ENCODE data around the gene TADA2B.
A peak's percentile ranks its signal among the peaks of the same experiment; 100 is the strongest.

TADA2B gene

DNA sequence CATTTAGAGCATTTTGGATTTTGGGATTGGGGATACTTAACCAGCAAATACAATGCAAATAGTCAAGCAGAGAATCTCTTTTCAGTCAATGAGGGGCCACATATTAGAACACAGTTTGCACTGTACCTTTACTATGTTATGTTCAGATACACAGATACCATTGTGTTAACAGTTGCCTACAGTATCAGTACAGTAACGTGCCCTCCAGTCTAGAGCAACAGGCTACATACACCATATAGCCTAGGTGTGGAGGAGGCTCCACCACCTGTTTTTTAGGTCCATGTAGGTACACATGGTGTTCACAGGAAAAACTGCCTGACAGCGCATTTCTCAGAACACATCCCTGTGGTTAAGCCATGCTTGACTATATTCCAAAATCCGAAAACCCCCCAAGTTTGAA is 15.6 kb downstream of the TADA2B start:
- DNase-seq (ENCODE audit: low read depth in 2 of 2): no peak

DNA sequence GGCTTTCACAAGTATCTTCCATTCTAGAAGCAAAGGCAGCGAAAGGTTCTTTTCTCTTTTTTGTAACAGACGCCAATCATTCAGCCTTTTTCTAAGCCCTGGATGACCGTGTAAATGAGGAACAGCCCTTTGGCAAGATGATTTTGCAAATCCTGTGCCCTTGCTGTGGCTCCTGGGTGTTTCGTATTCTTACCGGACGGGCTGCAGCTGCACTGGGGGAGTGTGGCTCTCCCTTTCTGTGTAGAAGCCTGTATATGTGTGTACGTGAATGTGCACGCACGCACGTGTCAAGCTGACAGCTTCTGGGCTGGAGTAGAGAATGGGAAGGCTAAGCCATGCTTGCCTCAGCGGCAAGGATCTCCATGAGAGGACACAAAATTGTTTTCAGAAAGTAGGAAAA is 16.5 kb downstream of the TADA2B start:
- no peak for DNase-seq (ENCODE audit: low read depth in 2 of 2)

DNA sequence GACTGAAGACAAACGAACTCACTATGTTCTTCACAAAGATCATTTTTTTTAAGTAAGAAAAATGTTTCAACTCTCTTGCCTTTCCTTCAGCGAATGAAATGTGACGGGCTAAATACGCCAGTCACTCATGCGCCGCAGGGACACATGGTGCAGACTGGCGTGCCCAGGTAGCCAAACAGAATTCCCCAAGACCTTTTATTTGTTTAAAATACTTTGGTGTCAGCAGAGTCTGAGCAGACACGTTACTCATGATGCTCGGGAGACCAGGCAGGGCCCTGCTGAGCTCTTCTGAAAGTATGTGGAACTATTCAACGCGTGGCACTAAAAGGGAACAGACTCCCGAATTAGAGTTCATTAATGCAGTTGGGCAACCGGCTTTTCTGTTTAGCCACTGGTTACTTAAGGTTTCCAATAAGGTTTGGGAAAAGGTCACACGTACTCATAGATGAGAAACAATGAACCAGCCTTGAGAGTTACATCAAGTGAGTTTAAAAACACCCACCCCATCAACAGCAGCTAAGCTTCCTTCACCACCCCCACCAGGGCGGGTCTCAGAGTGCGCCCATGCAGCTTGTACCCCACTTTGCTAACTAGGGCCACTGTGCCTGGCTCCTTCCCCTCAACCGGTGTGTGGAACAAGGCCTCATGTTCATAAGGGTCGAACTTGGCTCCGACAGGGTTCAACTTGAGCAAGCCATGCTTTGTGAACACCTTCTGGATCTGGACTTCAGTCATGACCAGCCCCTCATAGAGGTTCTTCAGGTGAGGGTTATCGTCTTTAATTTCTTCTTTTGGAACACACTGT is 17.4 kb downstream of the TADA2B start:
- DNase-seq (ENCODE audit: low read depth in 2 of 2): no peak

DNA sequence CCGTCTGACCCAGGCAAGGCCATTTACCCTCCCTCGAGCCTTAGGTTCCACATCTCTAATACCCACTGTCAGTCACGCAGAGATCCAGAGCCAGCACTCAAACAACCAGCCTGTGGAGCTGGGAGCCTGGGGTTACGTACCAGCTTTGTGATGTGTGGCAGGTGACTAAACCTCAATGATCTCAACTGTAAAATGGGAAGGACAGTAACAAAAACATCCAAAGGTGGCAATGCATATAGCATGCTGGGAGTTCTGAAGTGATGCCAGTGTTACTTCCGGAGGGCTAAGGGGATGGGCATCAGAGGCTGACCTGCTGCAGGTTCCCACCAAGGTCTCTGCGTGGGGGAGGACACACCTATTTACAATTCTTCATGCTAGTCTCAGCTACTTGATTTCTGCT is 18.6 kb downstream of the TADA2B start:
- no peak for DNase-seq (ENCODE audit: low read depth in 2 of 2)

DNA sequence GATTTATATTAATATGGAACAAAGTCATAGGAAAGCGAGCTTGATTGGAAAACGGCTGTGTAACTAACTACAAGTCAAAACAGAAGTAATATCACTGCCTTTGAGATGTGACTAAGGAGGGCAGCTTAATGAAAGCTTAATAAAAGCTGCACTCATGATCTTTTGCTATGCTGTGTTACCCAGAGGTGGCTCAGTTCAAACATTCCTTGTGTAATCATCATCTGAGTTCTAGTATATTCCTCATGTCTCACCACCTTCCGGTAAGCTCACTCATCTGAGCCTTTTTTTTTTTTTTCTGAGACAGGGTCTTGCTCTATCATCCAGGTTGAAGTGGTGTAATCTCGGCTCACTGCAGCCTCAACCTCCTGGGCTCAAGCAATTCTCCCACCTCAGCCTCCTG is 19.6 kb downstream of the TADA2B start:
- DNase-seq (ENCODE audit: low read depth in 2 of 2): no peak

DNA sequence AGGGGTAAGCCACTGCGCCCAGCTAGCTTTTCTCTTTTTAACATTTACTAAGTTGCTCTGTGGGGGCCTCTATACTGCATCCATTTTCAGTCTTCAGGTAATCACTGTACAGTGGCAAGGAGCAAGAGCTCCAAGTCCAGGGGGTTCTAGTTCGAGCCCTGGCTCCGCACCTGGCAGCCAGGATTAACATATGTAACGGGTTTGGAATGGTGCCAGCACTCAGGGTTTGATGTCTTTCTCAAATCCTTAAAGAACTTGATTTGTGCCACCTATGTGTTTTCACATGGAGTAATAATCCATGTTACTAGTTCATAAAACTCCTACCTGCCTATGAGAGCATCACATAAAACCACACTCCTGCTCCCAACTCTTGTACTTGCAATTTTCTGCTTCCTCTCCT is 20.2 kb downstream of the TADA2B start:
- no peak for DNase-seq (ENCODE audit: low read depth in 2 of 2)

DNA sequence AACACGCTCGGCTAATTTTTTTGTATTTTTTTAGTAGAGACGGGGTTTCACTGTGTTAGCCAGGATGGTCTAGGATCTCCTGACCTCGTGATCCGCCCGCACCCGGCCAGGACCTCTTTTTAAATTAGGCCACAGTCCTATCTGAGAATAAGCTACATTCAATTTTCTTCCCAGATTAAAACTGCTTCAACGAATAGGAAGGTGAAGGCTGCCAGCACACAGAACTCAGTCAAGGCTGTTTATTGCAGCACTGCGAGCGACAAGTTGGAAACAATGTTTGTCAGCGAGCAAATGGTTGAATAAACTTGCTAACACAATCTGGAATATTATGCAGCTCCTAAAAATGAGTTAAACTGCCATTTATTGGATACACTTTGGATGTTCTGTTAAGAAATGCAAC is 22.8 kb downstream of the TADA2B start:
- DNase-seq (ENCODE audit: low read depth in 2 of 2): no peak

DNA sequence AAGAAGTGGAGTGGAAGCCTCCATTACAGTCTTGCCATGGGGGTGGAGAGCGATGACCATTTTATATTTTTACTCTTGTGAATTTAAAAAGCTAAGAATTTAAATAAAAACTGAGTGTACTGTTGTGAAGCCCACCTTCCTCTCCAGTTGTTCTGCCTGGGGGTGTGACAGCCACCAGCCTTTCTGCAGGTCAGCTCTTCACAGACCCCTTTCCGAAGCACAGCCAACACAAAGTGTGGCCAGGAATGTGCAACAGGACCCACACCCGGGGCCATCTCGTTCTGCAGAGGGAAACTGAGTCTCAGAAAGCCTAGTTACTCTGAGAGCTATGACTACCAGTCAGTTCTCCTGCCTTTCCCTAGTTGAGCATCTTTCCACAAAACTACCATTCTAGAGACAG is 23.3 kb downstream of the TADA2B start:
- DNase-seq (ENCODE audit: low read depth in 2 of 2): no peak

DNA sequence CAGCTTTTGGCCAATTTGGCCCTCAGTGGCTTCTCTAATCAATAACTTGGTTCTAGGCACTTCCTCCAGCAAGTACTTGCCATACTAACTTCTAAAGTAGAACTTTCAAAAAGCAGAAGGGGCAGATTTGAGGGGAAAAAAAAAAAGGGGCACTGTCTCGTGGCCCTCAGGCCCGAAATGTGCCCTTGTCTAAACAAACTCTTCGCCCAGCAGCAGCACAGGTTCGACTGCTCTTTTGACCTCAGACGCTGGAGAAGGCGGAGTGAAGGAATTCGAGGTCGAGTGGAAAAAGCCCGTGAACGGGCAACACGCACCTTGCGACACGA is 23.9 kb downstream of the TADA2B start:
- peak in 1 of 2 donors; percentile 7 for DNase-seq (ENCODE audit: low read depth in 2 of 2)

DNA sequence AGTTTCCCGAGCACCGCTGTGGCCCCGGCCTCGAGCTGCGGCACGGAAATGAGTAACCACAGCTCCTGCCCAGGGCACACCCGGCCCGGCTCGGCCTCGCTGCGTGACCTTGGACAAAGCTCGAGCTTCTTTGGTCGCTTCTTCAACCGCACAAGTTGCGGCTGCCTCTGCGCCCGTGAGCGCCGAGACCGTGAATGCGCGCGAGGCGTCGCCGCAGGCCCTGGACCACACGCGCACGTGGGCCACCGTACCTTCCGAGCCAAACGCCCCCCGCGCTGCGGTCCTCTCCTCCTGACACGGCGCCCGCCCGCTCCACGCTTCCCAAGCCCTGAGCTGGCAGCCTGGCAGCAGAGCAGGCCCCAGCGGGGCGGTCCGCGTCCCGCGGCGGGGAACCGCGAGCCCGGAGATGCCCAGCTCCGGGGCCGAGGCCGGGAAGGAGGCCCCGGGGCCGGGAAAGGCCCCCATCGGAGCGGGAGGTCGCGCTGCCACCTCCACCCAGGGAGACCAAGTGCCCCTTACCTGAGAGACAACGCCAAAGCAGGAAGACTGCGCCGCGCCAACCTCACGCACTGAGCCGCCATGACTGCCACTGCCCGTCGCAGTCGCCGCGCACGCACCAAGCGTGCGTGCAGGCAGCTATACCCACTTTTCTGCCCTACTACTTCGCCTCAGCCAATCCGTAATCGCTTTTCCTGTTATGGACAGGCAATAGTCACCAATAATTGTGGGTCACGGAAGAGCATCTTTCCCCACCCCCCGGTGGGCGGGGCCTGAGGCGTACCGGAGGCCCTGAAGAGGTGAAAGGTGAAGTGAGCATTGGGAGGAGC is 24.5 kb downstream of the TADA2B start, which contains the start of gene GRPEL1:
GRPEL1 (minus strand) TSS at position 613 of the 827 bp plus-strand sequence; CDS start at position 581, 32 bp downstream.
- DNase-seq (ENCODE audit: low read depth in 2 of 2): peak; percentile 21 to 99

DNA sequence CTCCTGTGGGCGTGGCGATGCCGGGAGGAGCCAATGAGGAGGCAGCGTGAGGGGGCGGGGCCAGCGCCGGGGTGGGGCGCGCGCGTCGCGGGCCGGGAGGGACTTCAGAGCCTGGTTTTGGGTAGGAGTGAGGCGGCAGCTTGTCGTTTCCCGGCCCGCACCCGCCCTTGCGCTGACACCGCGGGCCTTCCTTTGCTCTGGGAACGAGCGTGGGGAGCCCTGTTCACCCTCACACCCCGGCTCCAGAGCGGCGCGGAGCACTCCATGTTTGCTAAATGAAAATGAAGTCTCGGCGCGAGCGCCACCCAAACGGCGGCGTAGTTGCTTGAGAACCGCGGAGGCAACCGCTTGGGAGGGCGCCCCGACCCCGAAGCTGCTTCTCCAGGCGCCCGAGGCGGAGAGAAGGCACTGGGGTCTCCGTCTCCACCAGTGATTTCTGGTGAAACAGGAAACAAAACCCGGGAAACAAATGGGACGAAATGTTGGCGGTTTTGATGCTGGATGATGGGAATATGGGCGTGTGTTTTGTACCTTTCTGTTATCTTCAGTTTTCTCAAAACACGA is 25.2 kb downstream of the TADA2B start:
- peak in 1 of 2 donors; percentile 99 for DNase-seq (ENCODE audit: low read depth in 2 of 2)

DNA sequence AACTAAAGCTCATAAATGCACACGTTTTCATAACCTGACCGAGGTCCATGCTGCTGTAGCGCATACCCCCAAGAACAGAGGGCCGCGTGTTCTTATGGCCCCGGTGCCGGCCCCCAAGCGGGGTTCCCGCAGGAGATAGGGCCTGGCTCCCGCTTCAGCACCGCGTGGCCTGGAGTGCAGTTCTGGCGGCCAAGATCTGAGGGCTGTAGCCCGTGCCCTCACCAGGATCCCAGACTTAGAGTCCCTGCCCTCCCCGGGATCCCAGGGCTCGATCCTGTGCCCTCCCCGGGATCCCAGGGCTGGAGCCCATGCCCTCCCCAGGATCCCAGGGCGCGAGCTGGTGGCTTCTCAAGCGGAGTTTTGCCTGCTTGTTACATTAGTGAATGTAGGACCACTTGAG is 25.7 kb downstream of the TADA2B start:
- no peak for DNase-seq (ENCODE audit: low read depth in 2 of 2)

DNA sequence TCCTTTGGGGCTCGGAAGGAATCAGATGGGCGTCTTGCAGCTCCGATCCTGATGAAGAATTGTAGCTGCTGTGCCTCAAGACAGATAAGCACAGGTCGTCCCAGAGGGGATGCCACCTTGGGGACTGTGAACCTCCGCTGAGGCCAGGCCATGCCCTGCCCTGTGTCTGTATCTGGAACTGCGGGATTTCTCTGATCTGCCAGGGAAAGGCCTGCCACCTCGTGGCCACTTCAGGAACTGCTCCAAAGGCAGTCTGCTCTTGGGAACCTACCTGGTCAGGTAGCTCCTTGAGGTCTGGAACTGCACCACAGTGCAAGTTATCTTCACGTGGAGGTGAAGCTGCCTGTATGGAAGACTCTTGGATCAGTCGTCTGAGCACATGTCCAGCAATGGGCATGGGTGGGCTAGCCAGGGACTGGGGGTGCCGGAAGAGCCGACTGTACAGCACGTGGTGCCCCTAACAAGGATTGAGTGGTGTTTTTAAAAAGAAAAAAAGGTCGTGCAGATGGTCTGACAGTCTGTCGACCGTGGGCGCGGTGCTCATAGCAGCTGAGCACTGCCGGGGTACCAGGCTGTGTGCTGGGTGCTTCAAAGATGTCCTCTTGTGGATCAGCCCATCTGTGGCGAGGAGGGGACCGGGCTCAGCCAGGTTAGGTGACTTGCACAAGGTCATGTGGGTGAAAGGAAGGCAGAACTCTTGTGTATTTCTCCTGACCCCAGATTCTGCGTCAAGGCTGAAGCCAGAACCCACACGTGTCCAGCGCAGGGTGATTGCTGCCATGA is 27.7 kb downstream of the TADA2B start:
- DNase-seq (ENCODE audit: low read depth in 2 of 2): peak; percentile 64 to 69

DNA sequence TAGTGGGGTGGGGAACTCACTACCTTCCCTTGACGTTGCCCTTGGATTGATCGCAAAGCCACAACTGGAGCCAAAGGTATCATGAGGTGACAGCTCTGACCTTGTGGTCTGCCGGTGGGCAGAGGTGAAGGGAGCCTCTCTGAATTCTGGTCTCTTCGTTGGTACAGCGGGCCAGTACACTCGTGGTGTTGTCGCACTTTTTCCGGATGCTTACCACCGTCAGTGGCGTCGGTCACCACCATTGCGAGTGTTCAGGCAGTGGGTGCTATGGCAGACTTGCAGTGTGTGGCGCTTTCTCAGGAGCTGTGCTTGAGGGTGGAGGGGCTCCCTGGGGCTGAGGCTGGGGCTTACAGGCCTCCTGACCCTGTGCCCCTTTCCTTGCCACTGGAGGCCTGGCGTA is 29.9 kb downstream of the TADA2B start:
- DNase-seq (ENCODE audit: low read depth in 2 of 2): no peak

DNA sequence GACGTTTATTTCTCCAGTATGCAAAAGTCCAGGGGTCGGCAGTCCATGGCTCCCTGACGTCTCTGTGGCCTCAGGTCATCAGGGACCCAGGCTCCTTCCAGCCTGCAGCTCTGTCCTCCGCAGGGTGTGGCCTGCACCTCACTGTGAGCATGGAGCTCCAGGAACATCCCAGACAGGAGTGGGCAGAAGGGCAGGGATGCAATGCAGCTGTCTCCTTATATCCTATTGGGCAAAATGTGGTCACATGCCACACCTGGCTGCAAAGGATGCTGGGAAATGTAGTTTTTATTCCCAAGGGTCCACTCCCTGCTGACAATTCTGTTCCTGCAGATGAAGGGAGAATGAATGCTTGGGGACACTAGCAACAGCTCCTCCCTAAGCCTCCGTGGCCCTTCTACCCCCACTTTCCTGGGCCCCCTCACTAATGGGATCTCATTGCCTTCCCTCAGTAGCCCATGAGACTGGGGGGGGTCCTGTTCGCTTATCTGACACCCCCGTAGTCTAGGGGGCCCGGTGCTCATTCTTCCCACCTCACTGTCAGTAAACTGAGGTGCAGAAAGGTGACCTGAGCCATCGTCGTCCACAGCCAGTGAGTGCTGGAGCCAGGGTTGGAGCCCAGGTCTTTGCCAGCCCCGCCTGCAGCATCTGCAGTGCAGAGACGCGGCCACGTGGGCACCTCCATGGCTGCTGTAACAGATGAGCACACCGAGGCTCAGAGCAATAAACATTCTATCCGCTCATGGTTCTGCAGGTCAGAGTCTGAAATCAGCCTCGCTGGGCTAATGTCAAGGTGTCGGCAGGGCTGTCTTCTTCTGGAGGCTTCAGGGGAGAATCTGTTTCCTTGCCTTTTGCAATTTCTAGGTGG is 30.6 kb downstream of the TADA2B start:
- no peak for DNase-seq (ENCODE audit: low read depth in 2 of 2)

DNA sequence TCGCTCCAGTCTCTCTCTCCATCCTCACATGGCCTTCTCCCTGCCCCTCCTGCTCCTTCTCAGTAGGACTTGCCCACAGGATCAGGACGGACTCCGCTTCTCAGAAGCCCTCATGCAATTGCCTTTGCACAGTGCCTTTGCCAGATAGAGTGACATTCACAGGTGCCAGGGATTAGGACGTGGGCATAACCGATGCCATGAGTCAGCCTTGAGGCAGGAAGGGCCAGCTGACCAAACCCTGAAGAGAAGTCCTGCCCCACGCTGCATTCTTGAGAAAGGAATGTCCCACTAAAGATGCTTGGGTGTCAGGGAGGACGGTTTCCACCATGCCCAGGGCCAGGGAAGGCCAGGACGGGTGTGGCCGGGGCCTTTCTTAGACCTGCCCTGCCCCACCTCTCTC is 31.3 kb downstream of the TADA2B start:
- no peak for DNase-seq (ENCODE audit: low read depth in 2 of 2)

DNA sequence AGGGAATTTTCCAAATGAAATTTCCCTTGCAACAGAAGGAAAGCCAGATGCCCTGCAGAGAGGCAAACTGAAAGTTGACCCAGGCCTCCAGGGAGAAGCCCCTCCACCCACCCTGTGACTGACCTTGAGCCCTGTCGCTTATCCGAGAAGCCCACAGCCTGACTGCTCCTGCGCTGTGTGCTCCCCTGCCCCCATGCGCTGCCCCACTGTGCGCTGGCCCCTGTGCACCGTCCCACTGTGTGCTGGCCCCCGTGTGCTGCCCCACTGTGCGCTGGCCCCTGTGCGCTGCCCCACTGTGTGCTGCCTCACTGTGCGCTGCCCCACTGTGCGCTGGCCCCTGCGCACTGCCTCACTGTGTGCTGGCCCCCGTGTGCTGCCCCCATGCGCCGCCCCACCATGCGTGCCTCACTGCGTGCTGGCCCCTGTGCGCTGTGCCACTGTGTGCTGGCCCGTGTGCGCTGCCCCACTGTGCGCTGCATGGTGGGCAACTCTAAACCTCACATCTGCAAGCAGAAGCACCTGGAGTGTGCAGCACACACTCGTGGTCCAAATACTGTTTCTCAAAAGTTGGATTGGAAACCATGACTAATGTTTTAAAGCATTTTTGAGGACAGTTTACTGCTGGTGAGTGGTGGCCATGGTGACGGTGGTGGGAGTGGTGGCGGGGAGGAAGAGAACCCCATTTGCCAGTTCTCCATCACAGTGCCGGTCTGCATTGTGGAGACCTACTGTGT is 33.0 kb downstream of the TADA2B start:
- DNase-seq (ENCODE audit: low read depth in 2 of 2): no peak

DNA sequence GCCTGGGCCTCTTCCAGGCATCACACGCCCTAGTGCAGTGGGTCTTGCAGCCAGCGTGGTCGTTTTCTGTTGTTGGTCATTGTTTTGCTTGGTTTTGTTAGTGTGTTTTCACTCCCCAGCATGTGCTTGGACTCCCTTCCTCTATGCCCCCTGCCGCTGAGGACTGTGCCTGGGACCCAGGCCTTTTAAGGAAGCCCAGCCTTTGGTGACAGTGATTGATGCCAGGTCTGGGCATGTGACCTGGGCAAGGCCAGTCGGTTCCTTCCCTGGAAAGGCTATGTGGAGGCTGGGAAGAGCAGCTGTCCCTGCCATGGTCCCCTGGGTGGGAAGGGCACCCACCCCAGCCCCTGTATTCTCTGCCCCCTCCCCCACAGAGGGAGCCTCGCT is 33.5 kb downstream of the TADA2B start:
- no peak for DNase-seq (ENCODE audit: low read depth in 2 of 2)

DNA sequence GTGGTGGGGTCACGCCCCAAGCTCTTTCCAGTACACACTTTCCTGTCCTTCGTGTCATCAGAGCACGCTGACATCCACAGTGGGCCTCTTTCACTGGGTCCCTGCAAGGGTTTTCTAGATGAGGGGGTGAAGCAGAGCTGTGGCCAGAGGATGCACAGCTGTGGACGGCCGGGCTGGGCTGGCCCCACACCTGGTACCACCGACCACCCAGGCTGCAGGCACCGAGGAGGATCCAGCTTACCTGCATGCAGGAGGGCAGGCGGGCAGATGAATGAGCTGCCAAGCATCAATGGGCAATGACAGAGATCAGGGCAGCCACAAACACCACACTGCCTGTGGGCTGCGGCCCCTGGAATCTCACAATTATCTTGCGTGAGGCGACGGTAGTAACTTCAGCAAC is 34.2 kb downstream of the TADA2B start:
- DNase-seq (ENCODE audit: low read depth in 2 of 2): no peak

DNA sequence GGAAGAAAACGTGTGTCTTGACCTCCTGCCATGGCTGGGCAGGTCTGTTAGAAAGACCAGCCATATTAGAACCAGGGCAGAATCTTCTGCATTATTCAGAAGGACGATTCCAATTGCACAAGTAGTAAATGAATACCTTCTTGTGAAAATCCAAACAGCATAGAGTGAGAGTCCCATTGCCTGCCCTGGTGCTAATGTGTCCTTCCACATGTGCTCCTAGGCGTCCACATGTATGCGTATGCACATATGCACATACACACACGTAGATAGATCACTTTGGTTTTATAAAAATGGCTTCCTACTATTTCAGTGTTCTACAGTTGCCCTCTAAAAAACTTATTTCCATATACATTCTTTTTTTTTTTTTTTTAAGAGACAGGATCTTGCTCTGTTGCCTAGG is 34.9 kb downstream of the TADA2B start:
- no peak for DNase-seq (ENCODE audit: low read depth in 2 of 2)
